IMR-90 (cell line): ENCODE results near the gene SLC7A4. TPM values are rescaled to one million over a fixed set of nuclear protein-coding genes. Genes with fewer than 3 reads are reported as not detected.

Experiments
- ATAC-seq: fragments of 200-7000 bp; cut with Tn5 transposase; 2 replicates; pipeline ENCODE4 v1.9.1; 2020; ENCODE audit warnings: low read depth, mild to moderate bottlenecking, moderate library complexity
- BruUV-seq: library from RNA; stranded (reverse); fragments of 400-500 nt; replicated peaks from 2 replicates; lab custom pipeline; 2021; lab: Mats Ljungman, UMichigan
- CTCF ChIA-PET: fragments of 300-600 bp; formaldehyde crosslinking; extraction: SDS; loops from one replicate; lab custom pipeline; 2021; ENCODE audit warnings: antibody characterized with exemption; lab: Yijun Ruan, JAX
- POLR2A ChIA-PET: fragments of 300-600 bp; sonication (Branson Sonifier 250); formaldehyde crosslinking; loops from one replicate; lab custom pipeline; 2022; ENCODE audit warnings: antibody characterized with exemption; ENCODE audit not compliant: unreplicated experiment; lab: Charles Lee
- DNase-seq: peaks from one replicate; pipeline ENCODE4 v3.0.0; 2013
- H2AFZ ChIP-seq: replicated peaks from 2 replicates; pipeline ENCODE3; 2013; ENCODE audit warnings: low read length, mild to moderate bottlenecking; ENCODE audit not compliant: poor library complexity
- H2AK5ac ChIP-seq: 2 replicates; pipeline ENCODE4 v1.6.1; 2013; ENCODE audit warnings: low read depth, low read length, inconsistent platforms
- H2AK9ac ChIP-seq: replicated peaks from 2 replicates; pipeline ENCODE3; 2013; ENCODE audit warnings: mild to moderate bottlenecking, low read depth, low read length, moderate library complexity; ENCODE audit not compliant: poor library complexity
- H2BK120ac ChIP-seq: 2 replicates; pipeline ENCODE4 v1.6.1; 2013; ENCODE audit warnings: low read depth, low read length, inconsistent platforms
- H2BK15ac ChIP-seq: 3 replicates; pipeline ENCODE4 v1.6.1; 2013; ENCODE audit warnings: low read depth, low read length, inconsistent platforms
- H2BK20ac ChIP-seq: 2 replicates; pipeline ENCODE4 v1.6.1; 2013; ENCODE audit warnings: low read depth, mild to moderate bottlenecking, inconsistent platforms, low read length, moderate library complexity
- H2BK5ac ChIP-seq: 2 replicates; pipeline ENCODE4 v1.6.1; 2013; ENCODE audit warnings: mild to moderate bottlenecking, low read depth, low read length, inconsistent platforms; ENCODE audit not compliant: poor library complexity, severe bottlenecking
- H3K14ac ChIP-seq: replicated peaks from 2 replicates; pipeline ENCODE4 v1.6.1; 2013; ENCODE audit warnings: low read depth, low read length, inconsistent platforms
- H3K18ac ChIP-seq: 2 replicates; pipeline ENCODE4 v1.6.1; 2013; ENCODE audit warnings: low read depth, low read length, control low read depth
- H3K23ac ChIP-seq: 2 replicates; pipeline ENCODE4 v1.6.1; 2013; ENCODE audit warnings: low read depth, low read length, inconsistent platforms
- H3K27ac ChIP-seq: 2 replicates; pipeline ENCODE4 v1.5.1; 2013; ENCODE audit warnings: mild to moderate bottlenecking, control low read depth, low read length; ENCODE audit not compliant: insufficient read depth
- H3K27me3 ChIP-seq: 2 replicates; pipeline ENCODE4 v1.6.1; 2013; ENCODE audit warnings: low read length; ENCODE audit not compliant: control insufficient read depth, insufficient read depth
- H3K36me3 ChIP-seq: 2 replicates; pipeline ENCODE4 v1.6.1; 2013; ENCODE audit warnings: low read length, mixed read lengths; ENCODE audit not compliant: control insufficient read depth, insufficient read depth
- H3K4ac ChIP-seq: 2 replicates; pipeline ENCODE4 v1.6.1; 2013; ENCODE audit warnings: low read depth, low read length, inconsistent platforms
- H3K4me1 ChIP-seq: 2 replicates; pipeline ENCODE4 v1.6.1; 2013; ENCODE audit warnings: low read length, mixed read lengths; ENCODE audit not compliant: control insufficient read depth, insufficient read depth
- H3K4me2 ChIP-seq: 2 replicates; pipeline ENCODE4 v1.6.1; 2013; ENCODE audit warnings: low read depth, mild to moderate bottlenecking, control low read depth, low read length, moderate library complexity
- H3K4me3 ChIP-seq: 2 replicates; pipeline ENCODE4 v1.5.1; 2013; ENCODE audit warnings: low read depth, mild to moderate bottlenecking, control low read depth, low read length, moderate library complexity; ENCODE audit not compliant: insufficient read depth
- H3K56ac ChIP-seq: 2 replicates; pipeline ENCODE4 v1.6.1; 2013; ENCODE audit warnings: low read length, inconsistent platforms; ENCODE audit not compliant: insufficient read depth; ENCODE audit errors: extremely low read depth
- H3K79me1 ChIP-seq, 2 experiments: 2 replicates each; pipeline ENCODE4 v1.6.1; 2013; ENCODE audit warnings: low read length in 2 of 2, inconsistent platforms in 1 of 2, low read depth in 1 of 2
- H3K9ac ChIP-seq: 2 replicates; pipeline ENCODE4 v1.6.1; 2013; ENCODE audit warnings: low read depth, low read length, control low read depth
- H3K9me1 ChIP-seq: 2 replicates; pipeline ENCODE4 v1.6.1; 2013; ENCODE audit warnings: low read length, inconsistent platforms; ENCODE audit not compliant: insufficient read depth
- H3K9me3 ChIP-seq: 2 replicates; pipeline ENCODE4 v1.6.1; 2013; ENCODE audit warnings: low read length; ENCODE audit not compliant: control insufficient read depth, insufficient read depth
- H4K20me1 ChIP-seq: 2 replicates; pipeline ENCODE4 v1.6.1; 2013; ENCODE audit warnings: low read length, inconsistent platforms; ENCODE audit not compliant: insufficient read depth
- H4K5ac ChIP-seq: 2 replicates; pipeline ENCODE4 v1.6.1; 2013; ENCODE audit warnings: mild to moderate bottlenecking, low read depth, low read length, control low read depth
- H4K8ac ChIP-seq, 2 experiments: 2 replicates each; pipeline ENCODE4 v1.6.1; 2013; ENCODE audit warnings: low read depth in 2 of 2, low read length in 2 of 2, control low read depth in 1 of 2, inconsistent platforms in 1 of 2
- H4K91ac ChIP-seq: 2 replicates; pipeline ENCODE4 v1.6.1; 2013; ENCODE audit warnings: low read depth, low read length, inconsistent platforms; ENCODE audit not compliant: insufficient read depth
- RAD21 ChIP-seq: IDR thresholded peaks from 2 replicates; pipeline ENCODE4 v1.6.1; 2012; ENCODE audit warnings: low read length, improper control_type of control experiment
- RCOR1 ChIP-seq: IDR thresholded peaks from 2 replicates; pipeline ENCODE4 v1.6.1; 2012; ENCODE audit warnings: mild to moderate bottlenecking, low read length, improper control_type of control experiment; ENCODE audit not compliant: insufficient replicate concordance
- RFX5 ChIP-seq: IDR thresholded peaks from 2 replicates; pipeline ENCODE4 v1.8.0; 2012; ENCODE audit warnings: low read depth, mild to moderate bottlenecking, low read length, moderate library complexity
- WGBS, 2 experiments: methylation state at CpG; one replicate each; pipeline versions ENCODE4 v1.1.5 to v1.1.7; 2013; ENCODE audit warnings: missing lambda C conversion rate in 2 of 2; ENCODE audit not compliant: insufficient read length in 1 of 2; ENCODE audit errors: extremely low coverage in 2 of 2; 5-methylcytosine and 5-hydroxymethylcytosine counted together
- dilution Hi-C: fragments of 300-500 bp; cut with HindIII; formaldehyde crosslinking; loops from one replicate; pipeline ENCODE4 v1.14.3; 2018; ENCODE audit warnings: low sequenced_read_pairs; ENCODE audit not compliant: unreplicated experiment
- in situ Hi-C: fragments of 300-500 bp; cut with MboI; formaldehyde crosslinking; loops from 3 replicates; pipeline ENCODE4 v1.14.3; 2019; ENCODE audit warnings: low sequenced_read_pairs, inconsistent platforms, mixed read lengths
- intact Hi-C: fragments of 100-400 bp; cut with micrococcal nuclease; formaldehyde crosslinking; loops from 2 replicates; pipeline ENCODE4 v1.10.0; 2022
- polyA plus RNA-seq, 3 experiments: library from polyadenylated mRNA; depleted of rRNA; stranded (reverse); fragments of >200 nt; gene quantifications; 2 replicates each; pipeline ENCODE4 v1.2.3, GENCODE V29; 2012; ENCODE audit warnings: low replicate concordance in 1 of 3
- total RNA-seq: library from RNA; depleted of rRNA; stranded (reverse); fragments of >200 nt; gene quantifications from 2 replicates; pipeline ENCODE4 v1.2.3, GENCODE V29; 2012

Gene SLC7A4
- total and polyA plus RNA-seq, 2 of the 4 experiments (the other 2 are of a cell fraction): 0.03 TPM; not detected in 1

DNA sequence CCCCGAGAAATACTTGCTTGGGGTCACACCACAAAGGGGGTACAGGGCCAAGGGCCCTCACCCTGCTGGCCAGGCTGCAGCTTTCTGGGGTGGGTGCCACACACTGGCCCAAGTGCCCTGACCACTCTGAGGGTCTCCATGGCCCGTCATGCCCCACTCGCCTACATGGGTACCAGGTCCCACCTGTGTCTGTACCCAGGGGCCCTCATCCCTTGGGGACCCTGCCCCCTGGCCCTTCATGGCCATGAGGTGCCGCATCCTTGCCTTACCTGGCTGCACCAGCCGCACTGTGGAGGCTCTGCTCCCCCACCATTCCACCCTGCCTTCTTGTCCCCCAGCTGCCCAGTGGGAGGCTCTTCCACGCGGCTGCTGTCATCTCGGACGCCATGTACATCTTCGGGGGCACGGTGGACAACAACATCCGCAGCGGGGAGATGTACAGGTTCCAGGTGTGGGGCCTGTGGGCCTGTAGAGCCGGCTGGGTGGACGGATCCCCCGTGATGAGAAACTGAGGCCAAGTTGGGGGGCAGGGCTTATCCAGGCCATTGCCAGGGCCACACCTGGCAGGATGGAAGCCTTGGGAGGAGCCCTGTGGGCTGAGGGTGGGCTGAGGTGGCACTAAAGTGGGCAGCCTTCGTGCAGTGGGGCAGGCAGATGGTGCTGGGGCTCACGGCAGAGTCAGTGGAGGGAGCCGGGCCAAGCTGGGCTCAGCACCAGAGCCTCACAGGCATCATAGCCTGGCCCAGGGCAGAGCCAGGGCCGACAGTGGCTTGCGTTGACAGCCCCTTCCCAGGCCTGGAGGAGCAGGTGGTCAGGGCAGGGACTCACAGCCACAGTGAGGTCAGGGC lies 39.7 kb downstream of the SLC7A4 start:
- Histone ChIP-seq H2AK9ac (no peak overlapping the region), H2AFZ (no peak overlapping the region), H3K4me2 (no peak overlapping the region), H4K91ac (no peak overlapping the region), H4K8ac (no peak overlapping the region), H2BK5ac (no peak overlapping the region), H3K14ac (no peak overlapping the region), H3K27me3 (no peaks in the 10 kb centered on the region), H2BK15ac (no peak overlapping the region), H2BK120ac (no peak overlapping the region), H3K23ac (no peak overlapping the region), H3K9ac (no peak overlapping the region), H4K20me1 (no peaks in the 10 kb centered on the region), H3K18ac (no peak overlapping the region), H3K56ac (no peak overlapping the region), H3K9me3 (no peaks in the 10 kb centered on the region), H2BK20ac (no peak overlapping the region), H3K79me1 (peaks cover 0 to 8% of the 10 kb centered on the region in 2 experiments; a peak in 1 of 4 replicates), H4K5ac (no peak overlapping the region), H3K4me3 (no peak overlapping the region), H2AK5ac (no peak overlapping the region), H3K27ac (no peak overlapping the region), H3K36me3 (peaks cover 66% of the 10 kb centered on the region), H3K4ac (no peak overlapping the region), H3K9me1 (no peaks in the 10 kb centered on the region), H3K4me1 (no peaks in the 10 kb centered on the region)
- ChIA-PET CTCF (no interaction called here), POLR2A (no interaction called here)
- ATAC-seq (no peak), DNase-seq (no peak)
- dilution Hi-C loops: no loop called here
- 95% methylated on average over 5 of the region's 21 CpGs; no CpG with 5 or more reads in 1 of the 2 experiments for WGBS, 2 experiments
- no TSS peak for BruUV-seq
- TF ChIP-seq RCOR1 (no peak), RAD21 (no peak), RFX5 (no peak)
- intact Hi-C loops: no loop called here
- in situ Hi-C loops: no loop called here
